Right lung (tissue), 5 donors: Measurements from ENCODE around the gene TAGLN2. TPM values are rescaled to one million over a fixed set of nuclear protein-coding genes. Genes with fewer than 3 reads are reported as not detected.
A peak's percentile ranks its signal among the peaks of the same experiment; 100 is the strongest.

Source experiments
- DNase-seq, 2 donors: peaks; one replicate each; pipeline ENCODE4 v3.0.0-alpha.2; 2013
- polyA plus RNA-seq, 5 donors: library from polyadenylated mRNA; unstranded; fragments of 120-200 nt; gene quantifications; one replicate each; pipeline versions ENCODE4 v1.2.1 to v1.2.3, GENCODE V29; 2013; ENCODE audit warnings: inconsistent platforms in 1 of 5, low replicate concordance in 1 of 5; ENCODE audit not compliant: insufficient read length in 5 of 5, insufficient read depth in 1 of 5

Gene TAGLN2
- polyA plus RNA-seq, 5 donors: 255 to 529 (median 315) TPM

DNA sequence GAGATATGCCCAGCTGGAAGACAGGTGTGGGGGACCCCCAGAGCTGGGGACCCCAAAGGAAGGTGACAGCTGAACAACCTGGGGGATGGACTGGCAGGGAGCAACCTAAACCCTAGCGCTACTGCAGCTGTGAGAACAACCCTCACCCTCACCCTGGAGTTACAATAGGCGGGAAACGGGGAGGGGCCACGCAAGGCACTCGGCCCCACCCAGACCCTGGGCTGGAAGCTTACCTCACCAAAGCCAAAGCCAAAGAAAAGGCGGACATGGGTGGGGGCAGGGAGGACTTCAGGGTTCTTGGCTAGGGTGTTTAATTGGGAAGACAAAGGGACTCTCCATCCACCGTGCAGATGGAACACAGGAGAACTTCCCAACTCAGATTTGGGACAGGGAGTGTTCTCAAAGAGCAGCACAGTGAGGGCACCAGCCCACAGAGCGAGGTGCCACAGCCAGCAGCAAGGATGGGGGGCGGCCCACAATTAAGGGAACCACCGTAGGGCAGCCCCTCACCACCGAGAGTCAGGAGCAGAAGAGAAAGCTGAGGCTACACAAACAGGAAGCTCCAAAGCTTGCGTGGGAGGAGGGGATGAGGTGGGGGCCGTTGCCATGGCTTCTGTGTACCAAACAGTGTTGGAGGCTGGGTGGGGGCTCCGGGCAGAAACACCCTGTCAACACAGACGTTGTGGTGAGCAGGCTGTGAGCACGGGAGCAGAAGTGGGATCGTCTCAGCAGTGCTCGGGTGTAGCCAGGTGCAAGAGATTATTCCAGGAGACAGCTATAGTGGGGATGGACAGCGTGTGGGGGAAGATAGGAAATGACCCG is 1.9 kb downstream of the TAGLN2 start:
- peak; percentile 89 for DNase-seq

DNA sequence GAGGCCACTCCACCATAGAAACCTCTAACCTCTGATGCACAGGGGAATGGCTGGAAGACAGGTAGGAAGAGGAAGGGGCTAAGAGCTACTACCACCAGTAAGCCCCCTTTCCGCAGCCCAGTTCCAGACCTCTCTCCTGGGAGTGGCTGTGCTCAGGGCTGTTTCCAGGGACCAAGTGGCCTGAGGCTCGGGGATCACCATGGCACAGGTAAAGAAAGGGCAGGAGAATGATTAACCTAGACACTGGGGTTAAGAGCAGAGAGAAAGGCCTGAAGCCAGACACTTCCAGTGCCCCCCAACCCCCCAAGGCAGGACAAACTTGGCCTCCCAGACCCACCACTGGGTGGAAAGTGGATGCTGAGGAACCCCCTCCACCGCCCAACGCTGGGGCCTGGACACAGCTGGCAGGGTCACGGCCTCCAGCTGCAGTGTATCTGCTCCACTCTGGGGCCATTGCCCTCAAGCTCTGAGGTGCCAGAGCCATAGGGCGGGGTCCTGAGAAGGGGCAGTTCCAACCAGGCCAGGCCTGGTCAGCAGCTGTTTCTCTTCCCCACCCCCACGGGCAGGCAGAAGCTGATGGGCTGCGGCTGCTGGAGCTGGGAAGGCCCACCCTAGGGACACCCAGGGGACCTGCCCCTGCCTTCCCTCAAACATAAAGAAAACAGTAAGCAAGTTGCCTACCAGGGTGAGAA is 2.6 kb downstream of the TAGLN2 start:
- DNase-seq: peak; percentile 97

DNA sequence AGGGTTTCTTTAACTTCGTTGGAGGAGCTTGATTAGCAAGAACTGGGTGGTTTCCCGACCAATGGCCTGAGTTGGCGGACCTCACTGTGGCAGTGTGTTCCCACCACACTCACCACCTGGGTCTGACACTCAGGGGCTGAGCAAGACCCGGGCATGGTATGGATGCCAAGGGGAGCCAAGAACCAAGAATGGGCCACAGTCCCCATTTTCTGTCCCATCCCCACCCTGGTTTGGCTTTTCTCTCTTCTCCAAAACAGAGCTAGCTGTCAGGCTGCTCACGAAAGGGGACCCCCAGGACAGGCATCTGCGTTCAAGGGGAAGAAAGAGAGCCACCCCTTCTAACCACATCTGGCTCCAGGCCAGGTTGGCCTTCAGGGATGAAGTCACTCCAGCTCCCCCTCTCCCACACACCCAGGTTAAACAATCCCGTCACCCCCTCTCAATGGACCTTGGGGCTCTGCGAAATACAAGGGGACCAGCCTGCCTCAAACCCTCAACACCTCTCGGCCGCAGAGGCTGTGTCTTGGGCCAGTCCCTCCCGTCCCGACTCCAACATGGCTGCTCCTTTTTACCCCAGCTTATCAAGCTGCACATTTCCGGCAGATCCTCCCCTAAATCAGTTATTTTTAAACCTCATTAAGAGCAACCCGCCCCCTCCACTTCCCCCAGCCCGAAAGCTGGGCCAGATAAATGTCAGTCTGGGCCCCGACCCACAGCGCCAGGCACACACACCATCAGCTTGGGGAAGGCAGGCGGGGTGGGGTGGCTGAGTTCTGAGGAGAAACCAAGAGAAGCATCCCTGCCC is 3.4 kb downstream of the TAGLN2 start:
- DNase-seq: peak; percentile 82 to 86

- no peak for DNase-seq
These were observed 4.1 kb downstream of the TAGLN2 start for GRCh38 chr1:159921251-159921650.

GRCh38 chr1:159920651-159921050 is 4.7 kb downstream of the TAGLN2 start:
- no peak for DNase-seq

- DNase-seq: no peak
These were observed 5.1 kb downstream of the TAGLN2 start for GRCh38 chr1:159920202-159920601.

DNA sequence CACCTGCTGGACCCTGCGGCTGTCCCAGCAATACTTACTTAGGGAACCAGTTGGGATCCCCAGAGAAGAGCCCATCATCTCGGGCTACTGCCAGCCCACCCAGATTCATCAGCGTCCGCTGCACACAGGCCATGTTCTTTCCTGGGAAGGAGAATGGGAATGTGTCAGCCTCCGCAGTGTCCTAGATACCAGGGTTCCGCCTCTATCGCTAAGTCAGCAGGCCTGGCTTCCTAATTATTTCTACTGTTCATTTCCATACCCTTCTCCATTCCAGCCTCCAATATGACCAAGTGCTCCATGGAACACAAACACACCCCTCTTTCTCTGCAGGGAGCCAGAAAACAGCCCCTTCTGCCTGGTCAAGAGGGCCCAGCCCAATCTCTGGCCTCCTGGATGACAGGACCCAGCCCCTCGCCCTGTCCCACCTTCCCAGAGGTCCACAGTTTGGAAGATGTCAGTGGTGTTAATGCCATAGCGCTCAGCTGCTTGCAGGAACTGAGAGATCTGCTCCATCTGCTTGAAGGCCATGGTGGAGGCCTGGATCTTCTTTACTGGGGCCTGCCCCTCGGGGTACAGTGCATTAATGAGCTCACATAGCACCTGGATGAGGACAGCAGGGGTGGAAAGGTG is 6.0 kb downstream of the TAGLN2 start:
- no peak for DNase-seq

GRCh38 chr1:159918352-159919200 is 6.7 kb downstream of the TAGLN2 start:
- no peak for DNase-seq

DNA sequence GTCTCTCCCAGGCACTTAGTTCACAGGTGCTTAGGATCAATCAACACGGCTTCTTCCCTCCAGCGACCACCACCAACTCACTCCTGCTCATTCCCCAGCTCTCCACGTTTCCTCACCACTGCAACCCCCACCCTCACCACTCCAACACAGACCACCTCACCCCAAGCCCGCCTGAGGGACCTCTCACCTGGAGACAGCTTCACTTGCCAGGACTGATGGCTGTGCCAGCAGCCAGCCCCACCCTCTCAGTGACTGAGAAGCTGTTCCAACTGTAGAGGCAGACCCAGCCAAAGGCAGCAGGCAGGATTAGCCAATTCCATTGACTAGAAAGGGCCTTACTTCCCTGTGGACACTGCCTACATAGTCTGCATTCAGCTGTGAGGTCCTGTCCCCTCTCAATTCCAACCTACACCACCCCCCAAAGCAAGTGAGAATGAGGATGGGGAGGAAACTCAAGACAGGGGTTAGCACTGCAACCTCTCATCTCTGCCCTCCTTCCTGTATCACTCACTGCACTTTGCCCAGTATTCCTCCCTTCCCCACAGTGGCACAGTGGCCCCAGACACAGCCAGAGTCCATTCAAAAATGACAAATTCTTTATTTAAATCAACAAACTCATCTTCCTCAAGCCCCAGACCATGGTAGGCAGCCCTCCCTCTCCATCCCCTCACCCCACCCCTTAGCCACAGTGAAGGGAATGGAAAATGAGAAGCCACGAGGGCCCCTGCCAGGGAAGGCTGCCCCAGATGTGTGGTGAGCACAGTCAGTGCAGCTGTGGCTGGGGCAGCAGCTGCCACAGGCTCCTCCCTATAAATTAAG is 7.6 kb downstream of the TAGLN2 start:
- no peak for DNase-seq

GRCh38 chr1:159916242-159917051 is 8.9 kb downstream of the TAGLN2 start:
- DNase-seq: no peak

GRCh38 chr1:159915571-159916241 is 9.6 kb downstream of the TAGLN2 start:
- DNase-seq: no peak

GRCh38 chr1:159914252-159915018 is 10.9 kb downstream of the TAGLN2 start:
- no peak for DNase-seq

GRCh38 chr1:159913451-159914192 is 11.7 kb downstream of the TAGLN2 start:
- no peak for DNase-seq

GRCh38 chr1:159911326-159912070 is 13.8 kb downstream of the TAGLN2 start:
- no peak for DNase-seq

GRCh38 chr1:159908031-159908940 is 17.0 kb downstream of the TAGLN2 start:
- DNase-seq: no peak
